Ovary (tissue), 9 donors: ENCODE data around the gene RALBP1. TPM values are rescaled to one million over a fixed set of nuclear protein-coding genes. Genes with fewer than 3 reads are reported as not detected.

ENCODE experiments used
- DNase-seq, 5 donors: peaks; one replicate each; pipeline ENCODE4 v3.0.0-alpha.2; 2019 to 2020
- H3K27ac ChIP-seq, 2 donors: fragments of 200-600 bp; one replicate each; pipeline versions ENCODE4 v1.5.1 to v1.8.0; 2019 to 2022
- H3K27me3 ChIP-seq: fragments of 200-600 bp; one replicate; pipeline ENCODE4 v1.8.0; 2022
- H3K36me3 ChIP-seq: fragments of 200-600 bp; sonication (generic); one replicate; pipeline ENCODE4 v1.5.1; 2019
- H3K4me1 ChIP-seq: one replicate; pipeline ENCODE4 v1.8.1; 2013; ENCODE audit warnings: mild to moderate bottlenecking, moderate library complexity; ENCODE audit not compliant: insufficient read depth
- H3K4me3 ChIP-seq: fragments of 200-600 bp; sonication (generic); one replicate; pipeline ENCODE4 v1.5.1; 2017
- H3K9me3 ChIP-seq, 2 donors: fragments of 200-600 bp in 1 of 2; sonication (generic) in 1 of 2; one replicate each; pipeline versions ENCODE4 v1.5.1 to v1.8.1; 2013 to 2019; ENCODE audit warnings: mild to moderate bottlenecking in 1 of 2, moderate library complexity in 1 of 2
- CTCF ChIP-seq, 3 donors: fragments of 450-650 bp in 2 of 3; fragments of 200-600 bp in 1 of 3; IDR thresholded peaks; one replicate each; pipeline versions ENCODE4 v1.5.1 to v1.8.0; 2016 to 2022; ENCODE audit warnings: antibody characterized with exemption in 3 of 3, mild to moderate bottlenecking in 1 of 3
- EP300 ChIP-seq: sonication (generic); formaldehyde crosslinking; IDR thresholded peaks from one replicate; pipeline ENCODE4 v1.6.1; 2017; ENCODE audit warnings: antibody characterized with exemption
- POLR2A ChIP-seq: fragments of 450-650 bp; IDR thresholded peaks from one replicate; pipeline ENCODE4 v1.6.1; 2017; ENCODE audit warnings: antibody characterized with exemption, mild to moderate bottlenecking, moderate library complexity
- WGBS, 3 donors: extraction: QIAGEN DNeasy Blood & Tissue Kit in 1 of 3; methylation state at CpG; one replicate each; pipeline versions ENCODE4 v1.1.5 to v1.1.7; 2013 to 2017; 5-methylcytosine and 5-hydroxymethylcytosine counted together
- intact Hi-C, 4 donors: fragments of 100-400 bp; cut with DNase I; formaldehyde crosslinking; loops; one replicate each; pipeline versions ENCODE4 v1.11.0 to v1.15.1; 2022 to 2023
- polyA plus RNA-seq, 2 donors: library from polyadenylated mRNA; stranded (reverse); fragments of 200-250 nt in 1 of 2; fragments of 350-450 nt in 1 of 2; fragmentation: Illumina TruSeq in 1 of 2; extraction: RNeasy Lipid Tissue Mini Kit (QIAGEN cat#74804) in 1 of 2; gene quantifications; one replicate each; pipeline ENCODE4 v1.2.3, GENCODE V29; 2013 to 2014
- total RNA-seq, 7 donors: library from RNA; depleted of rRNA in 2 of 7; stranded (reverse); fragments of >200 nt in 2 of 7; fragmentation: NEBNext Ultra II Directional in 3 of 7; extraction: Animal tissue kit (Norgen Biotek cat#: 25700) in 3 of 7; gene quantifications; one replicate each; pipeline versions ENCODE4 v1.1.0 to v1.2.4, GENCODE V29; 2016 to 2023
- donor health status: DM: no; HTN: no; CAD: no; lungs with moderate emphysema.
- donor health status: DM: no; HTN: no; CAD: no.
- donor health status: Bipolar disorder and iron deficiency.
- donor health status: DM: yes; HTN: yes; CAD: no.
- donor health status: DM: no; HTN: no; CAD: no.
- donor health status: DM: yes; HTN: yes; CAD: no.

The RALBP1 gene
- total and polyA plus RNA-seq, 9 donors: 24.7 to 66.3 (median 42.1) TPM

GRCh38 chr18:9575558-9575957 is 100.2 kb downstream of the RALBP1 start:
- H3K9me3 ChIP-seq: no peaks in the 10 kb centered on the region
- TF ChIP-seq CTCF (IDR thresholded peaks at IDR 0.05): peak; percentile 57 to 84 (median 70)
- TF ChIP-seq POLR2A: no peak
- TF ChIP-seq EP300: no peak
- no peaks in the 10 kb centered on the region for H3K36me3 ChIP-seq
- H3K4me1 ChIP-seq: no peaks in the 10 kb centered on the region
- H3K27me3 ChIP-seq: no peaks in the 10 kb centered on the region
- DNase-seq: peak; percentile 50 to 81 (median 60)
- 4 to 7% (median 4%) methylated on average over 5 of the region's 5 CpGs for WGBS, 3 donors
- no peak overlapping the region for H3K27ac ChIP-seq
- intact Hi-C loops: no loop called here
- no peak overlapping the region for H3K4me3 ChIP-seq

GRCh38 chr18:9577361-9577760 is 102.0 kb downstream of the RALBP1 start:
- no peak for DNase-seq
- 95 to 97% (median 96%) methylated on average over 9 of the region's 9 CpGs for WGBS, 3 donors
- no peaks in the 10 kb centered on the region for H3K4me1 ChIP-seq
- no peaks in the 10 kb centered on the region for H3K36me3 ChIP-seq
- intact Hi-C loops: no loop called here
- no peak overlapping the region for H3K4me3 ChIP-seq
- H3K27ac ChIP-seq: no peak overlapping the region
- H3K27me3 ChIP-seq: no peaks in the 10 kb centered on the region
- TF ChIP-seq EP300 (no peak), CTCF (IDR thresholded peaks at IDR 0.05) (no peak), POLR2A (no peak)
- no peaks in the 10 kb centered on the region for H3K9me3 ChIP-seq

- Histone ChIP-seq H3K4me1 (no peaks in the 10 kb centered on the region), H3K27ac (no peak overlapping the region), H3K27me3 (no peaks in the 10 kb centered on the region), H3K36me3 (no peaks in the 10 kb centered on the region), H3K9me3 (no peaks in the 10 kb centered on the region), H3K4me3 (no peak overlapping the region)
- TF ChIP-seq POLR2A (no peak), CTCF (IDR thresholded peaks at IDR 0.05) (no peak), EP300 (no peak)
- intact Hi-C loops: no loop called here
- DNase-seq: no peak
Observed at GRCh38 chr18:9578306-9578705, 103.0 kb downstream of the RALBP1 start.

GRCh38 chr18:9581667-9582066 is 106.4 kb downstream of the RALBP1 start:
- no peak for TF ChIP-seq POLR2A
- no peak for TF ChIP-seq EP300
- TF ChIP-seq CTCF (IDR thresholded peaks at IDR 0.05): no peak
- 95 to 97% (median 97%) methylated on average over 7 of the region's 7 CpGs for WGBS, 3 donors
- Histone ChIP-seq H3K9me3 (no peaks in the 10 kb centered on the region), H3K27me3 (no peaks in the 10 kb centered on the region), H3K27ac (no peak overlapping the region), H3K4me1 (no peaks in the 10 kb centered on the region), H3K36me3 (no peaks in the 10 kb centered on the region), H3K4me3 (no peak overlapping the region)
- intact Hi-C loops: loop anchor here in 1 of 4 donors (10.0 kb wide), 1 partner anchor 193 kb away; no protein-coding TSS in a partner anchor
- DNase-seq: no peak

- DNase-seq: no peak
- intact Hi-C loops: loop anchor here in 1 of 4 donors (10.0 kb wide), 1 partner anchor 188 kb away; no protein-coding TSS in a partner anchor
- Histone ChIP-seq H3K36me3 (no peaks in the 10 kb centered on the region), H3K27ac (no peak overlapping the region), H3K4me3 (no peak overlapping the region), H3K9me3 (no peaks in the 10 kb centered on the region), H3K4me1 (no peaks in the 10 kb centered on the region), H3K27me3 (no peaks in the 10 kb centered on the region)
- TF ChIP-seq POLR2A (no peak), EP300 (no peak), CTCF (IDR thresholded peaks at IDR 0.05) (no peak)
- 94% methylated on average over 3 of the region's 3 CpGs for WGBS, 3 donors
Observed at GRCh38 chr18:9586814-9587213, 111.5 kb downstream of the RALBP1 start.
